Hepatocyte (in vitro differentiated cells): ENCODE results near the gene IL20.

ENCODE experiments used
- EZH2phosphoT487 ChIP-seq: fragments of 200-600 bp; sonication (generic); IDR thresholded peaks from one replicate; pipeline ENCODE4 v1.6.1; 2018; ENCODE audit warnings: antibody characterized with exemption, mild to moderate bottlenecking, low read depth, moderate library complexity; ENCODE audit not compliant: unreplicated experiment, severe bottlenecking
- TF ChIP-seq, protein P1 (sequence below): fragments of 200-600 bp; sonication (generic); IDR thresholded peaks from 2 replicates; pipeline ENCODE4 v1.5.1; 2016; ENCODE audit warnings: antibody characterized with exemption, mild to moderate bottlenecking; ENCODE audit not compliant: poor library complexity

DNA sequence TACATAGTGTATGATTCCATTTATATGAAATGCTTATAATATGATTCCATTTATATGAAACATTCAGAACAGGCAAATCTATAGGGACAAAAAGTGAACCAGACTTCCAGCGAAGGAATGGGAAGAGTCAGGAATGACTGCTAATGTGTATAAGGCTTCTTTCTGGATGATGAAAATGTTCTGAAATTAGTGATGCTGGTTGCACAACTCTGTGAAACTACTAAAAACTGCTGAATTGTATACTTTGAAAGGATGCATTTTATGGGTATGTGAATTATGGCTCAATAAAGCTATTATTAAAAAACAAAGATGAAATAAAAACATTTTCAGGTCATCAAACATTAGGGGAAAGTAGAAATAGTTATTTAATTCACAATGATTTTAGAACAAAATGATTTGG lies 17.7 kb downstream of the IL20 start:
- TF ChIP-seq, protein P1, sequence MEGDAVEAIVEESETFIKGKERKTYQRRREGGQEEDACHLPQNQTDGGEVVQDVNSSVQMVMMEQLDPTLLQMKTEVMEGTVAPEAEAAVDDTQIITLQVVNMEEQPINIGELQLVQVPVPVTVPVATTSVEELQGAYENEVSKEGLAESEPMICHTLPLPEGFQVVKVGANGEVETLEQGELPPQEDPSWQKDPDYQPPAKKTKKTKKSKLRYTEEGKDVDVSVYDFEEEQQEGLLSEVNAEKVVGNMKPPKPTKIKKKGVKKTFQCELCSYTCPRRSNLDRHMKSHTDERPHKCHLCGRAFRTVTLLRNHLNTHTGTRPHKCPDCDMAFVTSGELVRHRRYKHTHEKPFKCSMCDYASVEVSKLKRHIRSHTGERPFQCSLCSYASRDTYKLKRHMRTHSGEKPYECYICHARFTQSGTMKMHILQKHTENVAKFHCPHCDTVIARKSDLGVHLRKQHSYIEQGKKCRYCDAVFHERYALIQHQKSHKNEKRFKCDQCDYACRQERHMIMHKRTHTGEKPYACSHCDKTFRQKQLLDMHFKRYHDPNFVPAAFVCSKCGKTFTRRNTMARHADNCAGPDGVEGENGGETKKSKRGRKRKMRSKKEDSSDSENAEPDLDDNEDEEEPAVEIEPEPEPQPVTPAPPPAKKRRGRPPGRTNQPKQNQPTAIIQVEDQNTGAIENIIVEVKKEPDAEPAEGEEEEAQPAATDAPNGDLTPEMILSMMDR, result no peak
- no peak for TF ChIP-seq EZH2phosphoT487
